Measurements from ENCODE around the gene HDAC7. TPM values are rescaled to one million over a fixed set of nuclear protein-coding genes. Genes with fewer than 3 reads are reported as not detected.

HDAC7 gene
- total and polyA plus RNA-seq, 2 donors (not counting 1 experiment from before 2014, with no cell fraction given), result 28.1 to 31.6 TPM

GRCh38 chr12:47838286-47838931 is 18.7 kb upstream of the HDAC7 start:
- Histone ChIP-seq H3K79me2 (ENCODE audit: control insufficient read depth, insufficient read depth, low read length) (no peaks in the 10 kb centered on the region), H3K36me3 (ENCODE audit: control insufficient read depth, insufficient read depth, low read length) (no peaks in the 10 kb centered on the region), H3K4me1 (ENCODE audit: control insufficient read depth, extremely low read depth, insufficient read depth, low read length) (peaks cover 2% of the 10 kb centered on the region), H3K27me3 (ENCODE audit: control insufficient read depth, insufficient read depth, low read length) (no peaks in the 10 kb centered on the region), H3K4me2 (ENCODE audit: extremely low read depth, insufficient read depth, low read length) (no peak overlapping the region), H4K20me1 (ENCODE audit: control insufficient read depth, extremely low read depth, insufficient read depth, low read length) (no peaks in the 10 kb centered on the region), H2AFZ (ENCODE audit: low read length) (no peak overlapping the region), H3K9ac (ENCODE audit: insufficient read depth, low read length) (no peak overlapping the region), H3K27ac (ENCODE audit: insufficient read depth, low read length) (no peak overlapping the region), H3K4me3 (replicated peaks in 1 of 4; ENCODE audit: control extremely low read depth in 1 of 4, insufficient read depth in 1 of 4, low read depth in 3 of 4, low read length in 4 of 4) (no peak overlapping the region), H3K9me3 (ENCODE audit: control insufficient read depth, insufficient read depth, low read depth, low read length) (no peaks in the 10 kb centered on the region)
- peak in 1 of 2 donors; percentile 53 for DNase-seq (ENCODE audit: low read depth in 2 of 2)
- no peak for TF ChIP-seq EZH2 (IDR thresholded peaks at IDR 0.05; ENCODE audit: low read length, missing control alignments)
- TF ChIP-seq CTCF (conservative IDR thresholded peaks at IDR 0.05 in 1 of 2, IDR thresholded peaks at IDR 0.05 in 1 of 2; ENCODE audit: low read depth in 1 of 2, low read length in 2 of 2), result peak; percentile 41

- no peaks in the 10 kb centered on the region for H3K9me3 ChIP-seq (ENCODE audit: control insufficient read depth, insufficient read depth, low read depth, low read length)
- no peak overlapping the region for H3K4me2 ChIP-seq (ENCODE audit: extremely low read depth, insufficient read depth, low read length)
- no peaks in the 10 kb centered on the region for H4K20me1 ChIP-seq (ENCODE audit: control insufficient read depth, extremely low read depth, insufficient read depth, low read length)
- no peak overlapping the region for H3K9ac ChIP-seq (ENCODE audit: insufficient read depth, low read length)
- no peaks in the 10 kb centered on the region for H3K27me3 ChIP-seq (ENCODE audit: control insufficient read depth, insufficient read depth, low read length)
- H3K36me3 ChIP-seq (ENCODE audit: control insufficient read depth, insufficient read depth, low read length), result no peaks in the 10 kb centered on the region
- no peak overlapping the region for H3K4me3 ChIP-seq (replicated peaks in 1 of 4; ENCODE audit: control extremely low read depth in 1 of 4, insufficient read depth in 1 of 4, low read depth in 3 of 4, low read length in 4 of 4)
- DNase-seq (ENCODE audit: low read depth in 2 of 2), result peak; percentile 54 to 75
- H3K27ac ChIP-seq (ENCODE audit: insufficient read depth, low read length), result no peak overlapping the region
- TF ChIP-seq CTCF (conservative IDR thresholded peaks at IDR 0.05 in 1 of 2, IDR thresholded peaks at IDR 0.05 in 1 of 2; ENCODE audit: low read depth in 1 of 2, low read length in 2 of 2), result peak; percentile 81 to 86
- TF ChIP-seq EZH2 (IDR thresholded peaks at IDR 0.05; ENCODE audit: low read length, missing control alignments), result no peak
- H2AFZ ChIP-seq (ENCODE audit: low read length), result no peak overlapping the region
- H3K79me2 ChIP-seq (ENCODE audit: control insufficient read depth, insufficient read depth, low read length), result no peaks in the 10 kb centered on the region
- H3K4me1 ChIP-seq (ENCODE audit: control insufficient read depth, extremely low read depth, insufficient read depth, low read length), result peaks cover 2% of the 10 kb centered on the region
Measured at GRCh38 chr12:47837190-47838171, 17.8 kb upstream of the HDAC7 start.

- Histone ChIP-seq H3K79me2 (ENCODE audit: control insufficient read depth, insufficient read depth, low read length) (no peaks in the 10 kb centered on the region), H3K36me3 (ENCODE audit: control insufficient read depth, insufficient read depth, low read length) (no peaks in the 10 kb centered on the region), H3K4me2 (ENCODE audit: extremely low read depth, insufficient read depth, low read length) (no peak overlapping the region), H3K4me1 (ENCODE audit: control insufficient read depth, extremely low read depth, insufficient read depth, low read length) (no peaks in the 10 kb centered on the region), H3K9me3 (ENCODE audit: control insufficient read depth, insufficient read depth, low read depth, low read length) (no peaks in the 10 kb centered on the region), H2AFZ (ENCODE audit: low read length) (no peak overlapping the region), H3K9ac (ENCODE audit: insufficient read depth, low read length) (no peak overlapping the region), H4K20me1 (ENCODE audit: control insufficient read depth, extremely low read depth, insufficient read depth, low read length) (no peaks in the 10 kb centered on the region), H3K27me3 (ENCODE audit: control insufficient read depth, insufficient read depth, low read length) (no peaks in the 10 kb centered on the region), H3K4me3 (replicated peaks in 1 of 4; ENCODE audit: control extremely low read depth in 1 of 4, insufficient read depth in 1 of 4, low read depth in 3 of 4, low read length in 4 of 4) (no peak overlapping the region), H3K27ac (ENCODE audit: insufficient read depth, low read length) (no peak overlapping the region)
- TF ChIP-seq CTCF (conservative IDR thresholded peaks at IDR 0.05 in 1 of 2, IDR thresholded peaks at IDR 0.05 in 1 of 2; ENCODE audit: low read depth in 1 of 2, low read length in 2 of 2) (no peak), EZH2 (IDR thresholded peaks at IDR 0.05; ENCODE audit: low read length, missing control alignments) (no peak)
- DNase-seq (ENCODE audit: low read depth in 2 of 2), result peak in 1 of 2 donors; percentile 35
Measured at GRCh38 chr12:47835831-47836155, 16.1 kb upstream of the HDAC7 start.
